Measurements from ENCODE around the gene WDR59. TPM values are rescaled to one million over a fixed set of nuclear protein-coding genes. Genes with fewer than 3 reads are reported as not detected.

WDR59 gene
- total RNA-seq, 1 donor from 2014 or later = 64.0 TPM

GRCh38 chr16:74999609-75000480 lies 14.9 kb upstream of the WDR59 start:
- H3K9me3 Mint-ChIP-seq = no peaks in the 10 kb centered on the region
- H3K4me2 ChIP-seq = peak overlapping the region; percentile 99
- peaks cover 32% of the 10 kb centered on the region for H3K4me1 Mint-ChIP-seq
- peak; percentile 58 for DNase-seq (ENCODE audit: low spot score)
- peaks cover 57% of the 10 kb centered on the region for H3K79me2 ChIP-seq (ENCODE audit: low read depth)
- H3K9me3 ChIP-seq (ENCODE audit: low read depth) = no peaks in the 10 kb centered on the region
- H3F3A ChIP-seq (ENCODE audit: low read depth) = peaks cover 15% of the 10 kb centered on the region
- peak overlapping the region; percentile 42 for H3K27ac ChIP-seq
- H3K27me3 ChIP-seq = no peaks in the 10 kb centered on the region
- peaks cover 54% of the 10 kb centered on the region for H4K20me1 ChIP-seq (ENCODE audit: low read depth)
- peaks cover 17% of the 10 kb centered on the region for H3K36me3 Mint-ChIP-seq
- peak overlapping the region; percentile 93 for H3K4me3 Mint-ChIP-seq
- H3K27ac Mint-ChIP-seq = no peak overlapping the region
- peaks cover 17% of the 10 kb centered on the region for H3K4me1 ChIP-seq
- TF ChIP-seq CTCF (IDR thresholded peaks at IDR 0.05) (peak; percentile 31), EZH2phosphoT487 (IDR thresholded peaks at IDR 0.05) (no peak), EZH2 (IDR thresholded peaks at IDR 0.05) (no peak)
- H2AFZ ChIP-seq (replicated peaks) = peak overlapping the region; percentile 77
- H3K36me3 ChIP-seq = no peaks in the 10 kb centered on the region
- peak overlapping the region; percentile 100 for H3K4me3 ChIP-seq
- no peaks in the 10 kb centered on the region for H3K27me3 Mint-ChIP-seq (ENCODE audit: insufficient read depth, low read depth)
- H3K9ac ChIP-seq = peak overlapping the region; percentile 58

DNA sequence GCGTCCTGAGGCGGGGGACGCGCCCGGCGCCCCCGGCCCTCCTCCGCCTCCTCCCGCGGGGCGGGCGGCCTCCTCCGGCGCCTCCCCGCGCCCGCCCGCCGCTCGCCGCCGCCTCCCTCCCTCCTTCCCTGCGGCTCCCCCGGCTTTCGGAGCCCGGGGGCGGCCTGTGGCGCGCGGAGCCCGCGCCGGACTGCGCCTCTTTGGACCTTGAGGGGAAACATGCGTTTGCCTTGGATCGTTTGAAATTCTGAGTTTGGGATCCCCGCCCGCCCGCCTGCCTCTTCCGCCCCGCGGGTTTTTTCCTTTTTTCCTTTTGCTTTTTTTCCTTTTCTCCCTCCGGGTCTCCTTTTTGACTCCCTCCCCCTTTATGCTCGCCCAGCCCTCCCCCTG lies 14.3 kb upstream of the WDR59 start:
- peak overlapping the region; percentile 77 for H2AFZ ChIP-seq (replicated peaks)
- DNase-seq (ENCODE audit: low spot score) = no peak
- Mint-ChIP-seq H3K4me3 (peak overlapping the region; percentile 88), H3K4me1 (peaks cover 32% of the 10 kb centered on the region), H3K27me3 (ENCODE audit: insufficient read depth, low read depth) (no peaks in the 10 kb centered on the region), H3K36me3 (peaks cover 15% of the 10 kb centered on the region), H3K9me3 (no peaks in the 10 kb centered on the region), H3K27ac (no peak overlapping the region)
- peaks cover 48% of the 10 kb centered on the region for H4K20me1 ChIP-seq (ENCODE audit: low read depth)
- no peaks in the 10 kb centered on the region for H3K27me3 ChIP-seq
- peak overlapping the region; percentile 58 for H3K9ac ChIP-seq
- H3K4me3 ChIP-seq = peak overlapping the region; percentile 100
- H3K4me2 ChIP-seq = peak overlapping the region; percentile 99
- TF ChIP-seq EZH2 (IDR thresholded peaks at IDR 0.05) (no peak), EZH2phosphoT487 (IDR thresholded peaks at IDR 0.05) (no peak)
- no peaks in the 10 kb centered on the region for H3K36me3 ChIP-seq
- peaks cover 51% of the 10 kb centered on the region for H3K79me2 ChIP-seq (ENCODE audit: low read depth)
- peak overlapping the region; percentile 42 for H3K27ac ChIP-seq
- H3F3A ChIP-seq (ENCODE audit: low read depth) = peaks cover 15% of the 10 kb centered on the region
- no peaks in the 10 kb centered on the region for H3K9me3 ChIP-seq (ENCODE audit: low read depth)
- peaks cover 17% of the 10 kb centered on the region for H3K4me1 ChIP-seq

DNA sequence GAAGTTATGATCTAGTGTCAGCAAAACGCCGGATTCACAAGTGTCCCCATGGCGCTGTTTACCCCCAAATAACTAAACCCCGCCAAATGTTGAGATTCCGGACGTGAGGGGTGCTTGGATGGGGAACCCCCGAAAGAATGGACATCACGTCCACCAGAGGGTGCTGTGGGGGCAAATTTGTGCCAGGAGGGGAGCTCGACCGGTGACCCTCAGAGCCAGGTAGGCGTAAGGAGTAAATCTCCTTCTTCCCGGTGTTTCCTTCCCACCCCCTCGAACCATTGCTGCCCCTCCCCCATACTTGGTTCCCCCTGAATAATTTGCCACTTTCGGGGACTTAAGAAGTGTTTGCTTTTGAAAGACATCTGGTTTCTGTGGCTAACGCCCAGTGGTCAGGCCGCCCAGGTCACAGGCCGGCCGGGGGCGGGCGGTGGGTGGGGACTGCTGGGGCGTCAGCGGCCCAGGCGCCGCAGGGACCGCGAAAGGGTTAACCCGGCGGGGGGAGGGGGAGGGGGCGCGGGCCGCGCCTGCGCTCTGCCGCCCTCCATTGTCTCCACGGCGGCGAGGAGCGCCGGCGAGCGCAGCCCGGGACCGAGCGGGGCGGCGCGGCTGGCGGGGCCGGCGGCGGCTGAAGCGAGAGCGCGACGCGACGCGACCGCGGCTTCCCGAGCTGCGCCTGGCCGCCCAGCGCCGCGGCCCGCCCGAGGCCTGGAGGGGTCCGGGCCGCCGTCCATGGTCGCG lies 13.7 kb upstream of the WDR59 start, which contains the start of gene ZNRF1:
TSS of gene ZNRF1 (plus strand) at position 544 of the 738 bp plus-strand sequence. CDS start 648 bp downstream, outside the sequence.
- Histone ChIP-seq H3F3A (ENCODE audit: low read depth) (peaks cover 15% of the 10 kb centered on the region), H4K20me1 (ENCODE audit: low read depth) (peaks cover 43% of the 10 kb centered on the region), H3K4me2 (peak within 1 kb of the TSS; percentile 99), H3K9me3 (ENCODE audit: low read depth) (no peaks in the 10 kb centered on the region), H3K79me2 (ENCODE audit: low read depth) (peaks cover 45% of the 10 kb centered on the region), H3K36me3 (no peaks in the 10 kb centered on the region), H3K4me3 (peak within 1 kb of the TSS; percentile 100), H3K4me1 (peaks cover 17% of the 10 kb centered on the region), H2AFZ (replicated peaks) (peak within 1 kb of the TSS; percentile 77), H3K27me3 (no peaks in the 10 kb centered on the region), H3K27ac (peak within 1 kb of the TSS; percentile 42), H3K9ac (peak within 1 kb of the TSS; percentile 58)
- H3K4me3 Mint-ChIP-seq = peak within 1 kb of the TSS; percentile 93
- peaks cover 11% of the 10 kb centered on the region for H3K36me3 Mint-ChIP-seq
- H3K4me1 Mint-ChIP-seq = peaks cover 32% of the 10 kb centered on the region
- H3K27me3 Mint-ChIP-seq (ENCODE audit: insufficient read depth, low read depth) = no peaks in the 10 kb centered on the region
- peak within 1 kb of the TSS; percentile 69 for H3K27ac Mint-ChIP-seq
- no peaks in the 10 kb centered on the region for H3K9me3 Mint-ChIP-seq
- TF ChIP-seq EZH2phosphoT487 (IDR thresholded peaks at IDR 0.05) (no peak), CTCF (IDR thresholded peaks at IDR 0.05) (peak; percentile 87), EZH2 (IDR thresholded peaks at IDR 0.05) (no peak)
- DNase-seq (ENCODE audit: low spot score) = peak; percentile 96

Measured in neural progenitor cell (in vitro differentiated cells).